ENCODE data around the gene ARMC9. TPM values are rescaled to one million over a fixed set of nuclear protein-coding genes. Genes with fewer than 3 reads are reported as not detected.
"Not testable (repeated sequence)": the region's sequence is repeated elsewhere in the genome, so short reads cannot be mapped to it uniquely, and the experiment has no call there.

ARMC9 gene
- total and polyA plus RNA-seq, 2 donors from 2014 or later: 7.3 to 18.2 TPM

- no peak for TF ChIP-seq CTCF (IDR thresholded peaks at IDR 0.05; ENCODE audit: borderline replicate concordance, extremely low read depth, insufficient read depth)
- intact Hi-C loops (cut with DNase I): no loop called here
Measured at GRCh38 chr2:231177156-231178025, 21.0 kb upstream of the ARMC9 start.

GRCh38 chr2:231178805-231179204 lies 19.6 kb upstream of the ARMC9 start:
- H3K27ac ChIP-seq (ENCODE audit: low read depth in 2 of 2, low read length in 2 of 2); FAIRE-seq; H3K9me3 ChIP-seq (ENCODE audit: control insufficient read depth in 2 of 3, insufficient read depth in 1 of 3, low read length in 3 of 3); DNase-seq; H3K36me3 ChIP-seq (ENCODE audit: control insufficient read depth in 2 of 3, insufficient read depth in 3 of 3, low read length in 3 of 3); H3K9ac ChIP-seq (ENCODE audit: low read length in 3 of 3); H3K27me3 ChIP-seq (ENCODE audit: control insufficient read depth, insufficient read depth, low read length); H3K4me1 ChIP-seq (ENCODE audit: control insufficient read depth in 2 of 3, insufficient read depth in 2 of 3, low read depth in 1 of 3, low read length in 3 of 3); H3K4me3 ChIP-seq (ENCODE audit: low read length in 3 of 3); intact Hi-C loops (cut with DNase I): not testable (repeated sequence)

More at GRCh38 chr2:231177156-231178025, 21.0 kb upstream of the ARMC9 start:
- H3K27me3 ChIP-seq (ENCODE audit: control insufficient read depth, insufficient read depth, low read length): no peaks in the 10 kb centered on the region
- H3K4me1 ChIP-seq (ENCODE audit: control insufficient read depth in 2 of 3, insufficient read depth in 2 of 3, low read depth in 1 of 3, low read length in 3 of 3): peaks cover 0 to 2% (median 0%) of the 10 kb centered on the region in 3 donors
- no peaks in the 10 kb centered on the region for H3K9me3 ChIP-seq (ENCODE audit: control insufficient read depth in 2 of 3, insufficient read depth in 1 of 3, low read length in 3 of 3)
- FAIRE-seq (no peak), DNase-seq (no peak)
- peaks cover 3 to 6% (median 3%) of the 10 kb centered on the region in 3 donors for H3K36me3 ChIP-seq (ENCODE audit: control insufficient read depth in 2 of 3, insufficient read depth in 3 of 3, low read length in 3 of 3)
- no peak overlapping the region for H3K9ac ChIP-seq (ENCODE audit: low read length in 3 of 3)
- no peak overlapping the region for H3K27ac ChIP-seq (ENCODE audit: low read depth in 2 of 2, low read length in 2 of 2)
- no peak overlapping the region for H3K4me3 ChIP-seq (ENCODE audit: low read length in 3 of 3)

GRCh38 chr2:231181860-231182512 lies 16.4 kb upstream of the ARMC9 start:
- Histone ChIP-seq H3K4me3 (ENCODE audit: low read length in 3 of 3) (no peak overlapping the region), H3K27ac (ENCODE audit: low read depth in 2 of 2, low read length in 2 of 2) (peak overlapping the region in 1 of 2 donors; percentile 32), H3K4me1 (ENCODE audit: control insufficient read depth in 2 of 3, insufficient read depth in 2 of 3, low read depth in 1 of 3, low read length in 3 of 3) (peaks cover 0 to 7% (median 0%) of the 10 kb centered on the region in 3 donors), H3K9ac (ENCODE audit: low read length in 3 of 3) (no peak overlapping the region), H3K9me3 (ENCODE audit: control insufficient read depth in 2 of 3, insufficient read depth in 1 of 3, low read length in 3 of 3) (no peaks in the 10 kb centered on the region), H3K36me3 (ENCODE audit: control insufficient read depth in 2 of 3, insufficient read depth in 3 of 3, low read length in 3 of 3) (no peaks in the 10 kb centered on the region), H3K27me3 (ENCODE audit: control insufficient read depth, insufficient read depth, low read length) (no peaks in the 10 kb centered on the region)
- DNase-seq (peak in 1 of 5 donors; percentile 85), FAIRE-seq (no peak)
- TF ChIP-seq CTCF (IDR thresholded peaks at IDR 0.05; ENCODE audit: borderline replicate concordance, extremely low read depth, insufficient read depth): no peak
- intact Hi-C loops (cut with DNase I): no loop called here

GRCh38 chr2:231182513-231182899 lies 15.9 kb upstream of the ARMC9 start:
- Histone ChIP-seq H3K36me3 (ENCODE audit: control insufficient read depth in 2 of 3, insufficient read depth in 3 of 3, low read length in 3 of 3) (no peaks in the 10 kb centered on the region), H3K9ac (ENCODE audit: low read length in 3 of 3) (no peak overlapping the region), H3K4me1 (ENCODE audit: control insufficient read depth in 2 of 3, insufficient read depth in 2 of 3, low read depth in 1 of 3, low read length in 3 of 3) (peaks cover 0 to 7% (median 0%) of the 10 kb centered on the region in 3 donors), H3K27ac (ENCODE audit: low read depth in 2 of 2, low read length in 2 of 2) (no peak overlapping the region), H3K27me3 (ENCODE audit: control insufficient read depth, insufficient read depth, low read length) (no peaks in the 10 kb centered on the region), H3K4me3 (ENCODE audit: low read length in 3 of 3) (no peak overlapping the region), H3K9me3 (ENCODE audit: control insufficient read depth in 2 of 3, insufficient read depth in 1 of 3, low read length in 3 of 3) (no peaks in the 10 kb centered on the region)
- intact Hi-C loops (cut with DNase I): no loop called here
- DNase-seq (no peak), FAIRE-seq (no peak)
- TF ChIP-seq CTCF (IDR thresholded peaks at IDR 0.05; ENCODE audit: borderline replicate concordance, extremely low read depth, insufficient read depth): no peak
